CD4-positive, alpha-beta T cell treated with Interleukin-21 for 1 hour (primary cell): Measurements from ENCODE around the gene SYT15.
"Not testable (repeated sequence)": the region's sequence is repeated elsewhere in the genome, so short reads cannot be mapped to it uniquely, and the experiment has no call there.

Experiments
- DNase-seq: peaks from one replicate; pipeline ENCODE4 v3.0.0-alpha.2; 2020

SYT15 gene

GRCh38 chr10:46578474-46579178 lies at the start of gene SYT15:
Gene SYT15, plus strand, starts transcription at chr10:46579128. Its CDS starts 41 bp downstream, at chr10:46579169.
- DNase-seq = not testable (repeated sequence)

GRCh38 chr10:46529742-46530141 lies 49.2 kb upstream of the SYT15 start:
- not testable (repeated sequence) for DNase-seq

GRCh38 chr10:46530249-46531186 lies 48.4 kb upstream of the SYT15 start:
- no peak for DNase-seq

GRCh38 chr10:46532256-46532655 lies 46.7 kb upstream of the SYT15 start:
- not testable (repeated sequence) for DNase-seq

GRCh38 chr10:46534828-46535524 lies 44.0 kb upstream of the SYT15 start:
- no peak for DNase-seq

GRCh38 chr10:46536171-46536570 lies 42.8 kb upstream of the SYT15 start:
- no peak for DNase-seq

GRCh38 chr10:46536781-46537180 lies 42.1 kb upstream of the SYT15 start:
- DNase-seq = no peak

GRCh38 chr10:46537309-46537708 lies 41.6 kb upstream of the SYT15 start:
- DNase-seq = no peak

GRCh38 chr10:46538155-46538554 lies 40.8 kb upstream of the SYT15 start:
- no peak for DNase-seq

GRCh38 chr10:46538717-46539426 lies 40.1 kb upstream of the SYT15 start:
- no peak for DNase-seq

GRCh38 chr10:46539596-46540411 lies 39.1 kb upstream of the SYT15 start:
- no peak for DNase-seq

GRCh38 chr10:46540412-46541016 lies 38.4 kb upstream of the SYT15 start:
- DNase-seq = no peak

- no peak for DNase-seq
Observed at GRCh38 chr10:46541017-46541661, 37.8 kb upstream of the SYT15 start.

GRCh38 chr10:46541735-46542566 lies 37.0 kb upstream of the SYT15 start:
- DNase-seq = no peak

GRCh38 chr10:46542567-46543465 lies 36.1 kb upstream of the SYT15 start:
- no peak for DNase-seq

GRCh38 chr10:46543466-46544377 lies 35.2 kb upstream of the SYT15 start:
- no peak for DNase-seq

GRCh38 chr10:46544989-46545791 lies 33.7 kb upstream of the SYT15 start:
- DNase-seq = no peak
